Central memory CD4-positive, alpha-beta T cell (primary cell): Measurements from ENCODE around the gene ACBD6.
"Not testable (repeated sequence)": the region's sequence is repeated elsewhere in the genome, so short reads cannot be mapped to it uniquely, and the experiment has no call there.

ENCODE experiments used
- DNase-seq: peaks from one replicate; pipeline ENCODE4 v3.0.0; 2022

ACBD6 gene

GRCh38 chr1:180488661-180489060, 13.7 kb downstream of the ACBD6 start:
- no peak for DNase-seq

DNA sequence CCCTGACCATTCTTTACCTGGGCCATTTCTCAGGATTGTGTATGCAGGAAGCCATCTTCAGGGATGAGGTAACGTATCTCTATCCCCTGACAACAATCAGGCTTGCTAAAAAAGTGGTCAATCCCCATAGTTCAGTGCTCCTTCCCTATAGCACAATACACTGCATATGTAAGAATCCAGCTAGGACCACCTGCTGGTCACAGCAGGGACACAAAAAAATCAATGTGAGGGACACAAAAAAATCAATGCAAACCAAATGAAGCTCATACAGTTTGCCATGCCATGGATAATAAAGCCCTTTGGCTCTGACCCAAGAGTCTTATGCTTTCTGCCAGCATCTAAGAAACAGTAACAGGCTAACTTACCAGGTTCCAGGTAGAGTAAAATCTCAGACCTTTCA, 16.3 kb downstream of the ACBD6 start:
- no peak for DNase-seq

DNA sequence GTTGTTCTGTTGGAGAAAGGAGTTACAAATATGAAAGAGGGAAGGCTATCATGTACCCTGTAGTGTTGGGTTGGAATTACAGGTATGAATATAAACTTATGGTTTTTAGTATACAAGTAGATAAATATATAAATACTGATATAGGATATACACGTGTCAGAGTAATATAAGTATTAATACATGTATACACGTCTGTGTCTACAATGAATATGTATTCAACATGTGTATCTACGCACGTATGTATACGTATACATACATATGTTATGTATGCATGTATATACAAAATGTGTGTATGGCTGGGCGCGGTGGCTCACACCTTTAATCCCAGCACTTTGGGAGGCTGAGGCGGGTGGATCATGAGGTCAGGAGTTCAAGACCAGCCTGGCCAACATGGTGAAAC, 17.9 kb downstream of the ACBD6 start:
- no peak for DNase-seq

GRCh38 chr1:180482425-180483275, 19.7 kb downstream of the ACBD6 start:
- DNase-seq = peak; percentile 11

DNA sequence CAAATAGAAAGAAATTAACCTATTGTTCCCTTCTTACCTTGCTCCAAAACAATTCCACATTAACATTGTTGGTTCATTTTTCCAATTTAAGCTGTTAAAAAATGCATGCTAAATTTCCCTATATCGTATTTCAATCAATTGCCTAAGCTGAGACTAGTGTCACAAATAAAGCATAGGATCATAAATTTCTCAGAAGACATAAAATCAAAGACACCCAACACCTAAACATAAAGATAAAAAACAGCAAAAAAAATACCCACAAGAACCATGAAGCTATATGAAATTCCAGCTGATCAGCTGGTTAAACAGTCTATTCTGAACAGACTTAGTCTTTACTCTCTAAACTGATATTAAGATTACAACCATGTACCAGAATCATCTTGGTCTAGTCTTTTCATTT, 32.3 kb downstream of the ACBD6 start:
- DNase-seq = no peak

GRCh38 chr1:180468311-180468710, 34.1 kb downstream of the ACBD6 start:
- no peak for DNase-seq

DNA sequence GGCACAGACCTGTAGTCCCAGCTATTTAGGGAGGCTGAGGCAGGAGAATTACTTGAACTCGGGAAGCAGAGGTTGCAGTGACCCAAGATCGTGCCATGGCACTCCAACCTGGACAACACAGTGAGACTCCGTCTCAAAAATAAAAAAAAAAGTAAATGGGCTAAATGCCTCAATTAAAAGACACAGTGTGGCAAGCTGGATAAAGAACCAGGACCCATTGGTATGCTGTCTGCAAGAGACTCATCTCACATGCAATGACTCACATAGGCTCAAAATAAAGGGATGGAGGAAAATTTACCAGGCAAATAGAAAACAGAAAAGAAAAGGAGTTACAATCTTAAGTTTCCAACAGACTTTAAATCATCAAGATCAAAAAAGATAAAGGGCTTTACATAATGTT, 40.3 kb downstream of the ACBD6 start:
- no peak for DNase-seq

DNA sequence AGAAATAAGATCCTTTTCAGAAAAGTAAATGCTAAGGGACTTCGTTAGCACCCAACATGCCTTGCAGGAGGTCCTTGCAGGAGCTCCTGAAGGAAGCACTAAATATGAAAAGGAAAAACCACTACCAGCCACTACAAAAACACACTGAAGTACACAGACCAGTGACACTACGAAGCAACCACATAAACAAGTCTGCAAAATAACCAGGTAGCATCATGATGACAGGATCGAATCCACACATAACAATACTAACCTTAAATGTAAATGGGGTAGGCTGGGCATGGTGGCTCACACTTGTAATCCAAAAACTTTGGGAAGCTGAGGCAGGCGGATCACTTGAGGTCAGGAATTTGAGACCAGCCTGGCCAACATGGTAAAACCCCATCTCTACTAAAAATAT, 40.7 kb downstream of the ACBD6 start:
- not testable (repeated sequence) for DNase-seq

- no peak for DNase-seq
Observed at GRCh38 chr1:180458807-180459206, 43.6 kb downstream of the ACBD6 start.

GRCh38 chr1:180456191-180456590, 46.2 kb downstream of the ACBD6 start:
- DNase-seq = no peak

GRCh38 chr1:180451504-180451903, 50.9 kb downstream of the ACBD6 start:
- no peak for DNase-seq

- no peak for DNase-seq
Observed at GRCh38 chr1:180444522-180444921, 57.9 kb downstream of the ACBD6 start.

DNA sequence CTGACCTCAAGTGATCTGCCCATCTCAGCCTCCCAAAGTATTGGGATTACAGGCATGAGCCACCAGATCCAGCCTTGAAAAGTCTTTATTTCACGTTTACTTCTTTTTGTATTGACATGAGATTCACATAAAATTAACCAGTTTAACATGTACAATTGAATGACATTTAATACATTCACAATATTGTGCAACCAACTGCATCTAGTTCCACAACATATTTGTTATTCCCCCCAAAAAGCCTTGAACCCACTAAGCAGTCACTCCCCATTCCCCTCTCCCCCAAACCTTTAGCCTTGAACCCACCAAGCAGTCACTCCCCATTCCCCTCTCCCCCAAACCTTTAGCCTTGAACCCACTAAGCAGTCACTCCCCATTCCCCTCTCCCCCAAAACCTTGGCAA, 62.0 kb downstream of the ACBD6 start:
- no peak for DNase-seq

DNA sequence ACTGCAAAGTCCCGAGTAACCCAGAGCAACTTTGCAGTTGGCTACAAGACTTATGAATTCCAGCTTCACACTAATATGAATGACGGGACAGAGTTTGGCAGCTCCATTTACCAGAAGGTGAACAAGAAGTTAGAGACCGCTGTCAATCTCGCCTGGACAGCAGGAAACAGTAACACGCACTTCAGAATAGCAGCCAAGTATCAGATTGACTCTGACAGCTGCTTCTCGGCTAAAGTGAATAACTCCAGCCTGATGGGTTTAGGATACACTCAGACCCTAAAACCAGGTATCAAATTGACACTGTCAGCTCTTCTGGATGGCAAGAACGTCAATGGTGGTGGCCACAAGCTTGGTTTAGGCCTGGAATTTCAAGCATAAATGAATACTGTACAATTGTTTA, 66.8 kb downstream of the ACBD6 start:
- no peak for DNase-seq

DNA sequence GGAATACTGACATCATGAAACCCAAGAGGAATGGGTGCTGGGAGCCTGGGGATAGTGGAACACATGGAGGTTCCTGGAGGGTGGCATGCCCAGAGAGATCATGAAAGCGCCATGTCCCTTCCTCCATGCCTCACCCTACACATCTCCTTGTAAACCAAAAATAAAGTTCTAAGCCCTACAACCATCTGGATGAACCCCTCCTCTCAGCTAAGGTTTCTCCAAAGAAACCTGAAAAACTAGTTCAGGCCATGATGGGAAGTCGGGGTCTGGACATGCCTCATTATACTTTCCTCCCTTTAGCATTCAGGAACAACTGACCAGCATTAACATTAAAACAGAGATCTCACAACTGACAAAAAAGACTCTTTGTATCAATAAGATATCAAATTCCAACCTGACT, 68.5 kb downstream of the ACBD6 start:
- no peak for DNase-seq

DNA sequence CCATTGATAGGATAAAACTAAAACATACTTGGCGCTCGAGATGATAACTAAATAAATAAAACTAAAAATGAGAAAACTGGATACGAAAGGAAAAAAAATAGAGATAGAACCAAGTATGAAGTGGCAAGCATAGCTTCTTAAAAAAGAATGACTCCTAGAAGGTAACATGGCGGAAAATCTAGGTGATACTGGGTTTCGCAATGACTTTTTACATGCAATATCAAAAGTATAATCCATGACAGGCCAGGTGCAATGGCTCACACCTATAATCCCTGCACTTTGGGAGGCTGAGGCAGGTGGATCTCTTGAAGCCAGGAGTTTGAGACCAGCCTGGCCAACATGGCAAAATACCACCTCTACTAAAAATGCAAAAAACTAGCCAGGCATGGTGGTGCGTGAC, 70.7 kb downstream of the ACBD6 start:
- no peak for DNase-seq

- no peak for DNase-seq
Observed at GRCh38 chr1:180428782-180429695, 73.3 kb downstream of the ACBD6 start.

DNA sequence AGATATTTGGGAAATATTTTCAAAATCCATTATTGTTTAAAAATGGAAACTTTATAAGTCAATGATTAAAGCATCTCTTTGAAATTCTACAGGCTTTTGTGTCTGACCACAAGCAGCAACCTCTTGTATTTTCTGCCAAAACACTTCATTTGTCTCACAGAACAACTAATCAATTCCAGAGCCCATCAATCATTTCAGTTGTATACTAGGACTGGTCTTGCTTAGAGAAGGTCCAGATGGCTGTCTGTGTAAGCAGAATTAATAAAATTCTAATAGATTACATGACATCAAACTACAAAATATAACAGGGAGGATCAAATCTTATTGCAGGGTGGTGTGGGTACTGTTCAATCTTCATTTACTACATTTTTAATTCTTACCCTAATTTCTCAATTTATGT, 76.4 kb downstream of the ACBD6 start:
- no peak for DNase-seq

GRCh38 chr1:180424848-180425457, 77.4 kb downstream of the ACBD6 start:
- no peak for DNase-seq

DNA sequence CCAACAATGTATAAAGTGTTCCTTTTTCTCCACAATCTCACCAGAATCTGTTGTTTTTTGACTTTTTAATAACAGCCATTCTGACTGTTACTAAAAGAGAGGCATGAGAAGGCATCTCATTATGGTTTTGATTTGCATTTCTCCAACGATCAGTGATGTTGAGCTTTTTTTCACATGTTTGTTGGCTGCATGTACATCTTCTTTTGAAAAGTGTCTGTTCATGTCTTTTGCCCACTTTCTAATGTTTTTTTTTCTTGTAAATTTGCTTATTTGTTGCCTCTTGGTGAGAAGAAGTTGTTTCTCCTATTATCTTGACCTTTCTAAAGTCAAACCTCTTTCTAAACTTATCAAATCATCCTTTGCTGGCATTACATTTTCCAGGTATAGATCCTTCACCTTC, 80.8 kb downstream of the ACBD6 start:
- no peak for DNase-seq

DNA sequence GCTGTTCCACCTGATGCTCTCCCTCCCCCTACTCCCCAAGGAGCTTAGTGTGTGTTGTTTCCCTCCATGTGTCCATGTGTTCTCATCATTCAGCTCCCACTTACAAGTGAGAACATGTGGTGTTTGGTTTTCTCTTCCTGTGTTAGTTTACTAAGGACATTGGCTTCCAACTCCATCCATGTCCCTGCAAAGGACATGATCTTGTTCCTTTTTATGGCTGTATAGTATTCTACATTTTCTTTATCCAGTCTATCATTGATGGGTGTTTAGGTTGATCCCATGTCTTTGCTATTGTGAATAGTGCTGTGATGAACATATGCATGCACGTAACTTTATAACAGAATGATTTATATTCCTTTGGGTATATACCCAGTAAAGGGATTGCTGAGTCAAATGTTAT, 81.2 kb downstream of the ACBD6 start:
- DNase-seq = not testable (repeated sequence)

GRCh38 chr1:180415985-180416633, 86.3 kb downstream of the ACBD6 start:
- no peak for DNase-seq
